ENCODE data around the gene SARNP.
A peak's percentile ranks its signal among the peaks of the same experiment; 100 is the strongest.

SARNP gene

GRCh38 chr12:55780685-55781084 is 36.8 kb downstream of the SARNP start:
- Histone ChIP-seq H3K27me3 (ENCODE audit: insufficient read depth, low read length, poor library complexity) (no peaks in the 10 kb centered on the region), H3K79me2 (ENCODE audit: insufficient read depth, low read length) (peaks cover 17% of the 10 kb centered on the region; the same call in 1 of the 2 replicates), H3K9ac (ENCODE audit: low read depth, low read length) (no peak overlapping the region), H2AFZ (ENCODE audit: low read depth, low read length) (no peak overlapping the region), H3K36me3 (ENCODE audit: insufficient read depth, low read length) (peaks cover 96% of the 10 kb centered on the region), H4K20me1 (ENCODE audit: insufficient read depth, low read length) (no peaks in the 10 kb centered on the region; the same call in 1 of the 2 replicates), H3K4me2 (ENCODE audit: insufficient read depth, low read length) (no peak overlapping the region), H3K27ac (ENCODE audit: low read length) (no peak overlapping the region), H3K4me3 (ENCODE audit: low read depth in 1 of 2, low read length in 2 of 2) (no peak overlapping the region), H3K4me1 (ENCODE audit: insufficient read depth, low read length) (no peaks in the 10 kb centered on the region), H3K9me3 (ENCODE audit: insufficient read depth, low read length, severe bottlenecking) (no peaks in the 10 kb centered on the region)
- DNase-seq: no peak
- TF ChIP-seq CTCF (IDR thresholded peaks at IDR 0.05; ENCODE audit: borderline replicate concordance, extremely low read depth, low read length, poor library complexity, severe bottlenecking) (no peak), EZH2 (IDR thresholded peaks at IDR 0.05; ENCODE audit: borderline replicate concordance, low read depth, low read length, severe bottlenecking) (no peak)
- ATAC-seq (ENCODE audit: insufficient read depth, low read depth): peak; percentile 40

GRCh38 chr12:55777856-55778255 is 39.7 kb downstream of the SARNP start:
- no peak overlapping the region for H3K4me3 ChIP-seq (ENCODE audit: low read depth in 1 of 2, low read length in 2 of 2)
- H2AFZ ChIP-seq (ENCODE audit: low read depth, low read length): no peak overlapping the region
- no peak overlapping the region for H3K4me2 ChIP-seq (ENCODE audit: insufficient read depth, low read length)
- no peaks in the 10 kb centered on the region for H3K9me3 ChIP-seq (ENCODE audit: insufficient read depth, low read length, severe bottlenecking)
- peaks cover 4% of the 10 kb centered on the region; the same call in 1 of the 2 replicates for H4K20me1 ChIP-seq (ENCODE audit: insufficient read depth, low read length)
- peaks cover 90% of the 10 kb centered on the region for H3K36me3 ChIP-seq (ENCODE audit: insufficient read depth, low read length)
- peaks cover 23% of the 10 kb centered on the region; the same call in 1 of the 2 replicates for H3K79me2 ChIP-seq (ENCODE audit: insufficient read depth, low read length)
- H3K9ac ChIP-seq (ENCODE audit: low read depth, low read length): no peak overlapping the region
- no peak for TF ChIP-seq EZH2 (IDR thresholded peaks at IDR 0.05; ENCODE audit: borderline replicate concordance, low read depth, low read length, severe bottlenecking)
- no peak for TF ChIP-seq CTCF (IDR thresholded peaks at IDR 0.05; ENCODE audit: borderline replicate concordance, extremely low read depth, low read length, poor library complexity, severe bottlenecking)
- H3K27ac ChIP-seq (ENCODE audit: low read length): no peak overlapping the region
- no peaks in the 10 kb centered on the region for H3K27me3 ChIP-seq (ENCODE audit: insufficient read depth, low read length, poor library complexity)
- DNase-seq: no peak
- H3K4me1 ChIP-seq (ENCODE audit: insufficient read depth, low read length): no peaks in the 10 kb centered on the region
- ATAC-seq (ENCODE audit: insufficient read depth, low read depth): no peak

- Histone ChIP-seq H2AFZ (ENCODE audit: low read depth, low read length) (no peak overlapping the region), H3K9ac (ENCODE audit: low read depth, low read length) (no peak overlapping the region), H3K9me3 (ENCODE audit: insufficient read depth, low read length, severe bottlenecking) (no peaks in the 10 kb centered on the region), H3K36me3 (ENCODE audit: insufficient read depth, low read length) (peaks cover 73% of the 10 kb centered on the region), H3K4me3 (ENCODE audit: low read depth in 1 of 2, low read length in 2 of 2) (no peak overlapping the region), H3K27ac (ENCODE audit: low read length) (no peak overlapping the region), H3K4me2 (ENCODE audit: insufficient read depth, low read length) (no peak overlapping the region), H3K4me1 (ENCODE audit: insufficient read depth, low read length) (no peaks in the 10 kb centered on the region), H3K27me3 (ENCODE audit: insufficient read depth, low read length, poor library complexity) (no peaks in the 10 kb centered on the region), H4K20me1 (ENCODE audit: insufficient read depth, low read length) (peaks cover 9% of the 10 kb centered on the region; the same call in 1 of the 2 replicates), H3K79me2 (ENCODE audit: insufficient read depth, low read length) (peaks cover 23% of the 10 kb centered on the region)
- TF ChIP-seq CTCF (IDR thresholded peaks at IDR 0.05; ENCODE audit: borderline replicate concordance, extremely low read depth, low read length, poor library complexity, severe bottlenecking): no peak
- TF ChIP-seq EZH2 (IDR thresholded peaks at IDR 0.05; ENCODE audit: borderline replicate concordance, low read depth, low read length, severe bottlenecking): no peak
- no peak for DNase-seq
- ATAC-seq (ENCODE audit: insufficient read depth, low read depth): no peak
Observed at GRCh38 chr12:55771736-55772135, 45.8 kb downstream of the SARNP start.

GRCh38 chr12:55767156-55767555 is 50.4 kb downstream of the SARNP start:
- Histone ChIP-seq H3K4me2 (ENCODE audit: insufficient read depth, low read length) (no peak overlapping the region), H2AFZ (ENCODE audit: low read depth, low read length) (no peak overlapping the region), H4K20me1 (ENCODE audit: insufficient read depth, low read length) (peaks cover 5% of the 10 kb centered on the region; the same call in 1 of the 2 replicates), H3K4me1 (ENCODE audit: insufficient read depth, low read length) (no peaks in the 10 kb centered on the region), H3K27ac (ENCODE audit: low read length) (no peak overlapping the region), H3K4me3 (ENCODE audit: low read depth in 1 of 2, low read length in 2 of 2) (no peak overlapping the region), H3K36me3 (ENCODE audit: insufficient read depth, low read length) (peaks cover 69% of the 10 kb centered on the region), H3K9ac (ENCODE audit: low read depth, low read length) (no peak overlapping the region), H3K9me3 (ENCODE audit: insufficient read depth, low read length, severe bottlenecking) (no peaks in the 10 kb centered on the region), H3K27me3 (ENCODE audit: insufficient read depth, low read length, poor library complexity) (no peaks in the 10 kb centered on the region), H3K79me2 (ENCODE audit: insufficient read depth, low read length) (peaks cover 21% of the 10 kb centered on the region)
- TF ChIP-seq CTCF (IDR thresholded peaks at IDR 0.05; ENCODE audit: borderline replicate concordance, extremely low read depth, low read length, poor library complexity, severe bottlenecking): no peak
- no peak for TF ChIP-seq EZH2 (IDR thresholded peaks at IDR 0.05; ENCODE audit: borderline replicate concordance, low read depth, low read length, severe bottlenecking)
- no peak for ATAC-seq (ENCODE audit: insufficient read depth, low read depth)
- DNase-seq: no peak

Data from DND-41 (cell line).